NK-92 treated with Interleukin-12 subunit alpha and Interleukin-12 subunit beta, amount 100 ng/mL, for 24 hours (cell line): Measurements from ENCODE around the gene ZAR1L.
A peak's percentile ranks its signal among the peaks of the same experiment; 100 is the strongest.
"Not testable (repeated sequence)": the region's sequence is repeated elsewhere in the genome, so short reads cannot be mapped to it uniquely, and the experiment has no call there.

Experiments used
- DNase-seq: peaks from one replicate; lab custom pipeline; 2025; lab: John Stamatoyannopoulos, UW

The ZAR1L gene, protein sequence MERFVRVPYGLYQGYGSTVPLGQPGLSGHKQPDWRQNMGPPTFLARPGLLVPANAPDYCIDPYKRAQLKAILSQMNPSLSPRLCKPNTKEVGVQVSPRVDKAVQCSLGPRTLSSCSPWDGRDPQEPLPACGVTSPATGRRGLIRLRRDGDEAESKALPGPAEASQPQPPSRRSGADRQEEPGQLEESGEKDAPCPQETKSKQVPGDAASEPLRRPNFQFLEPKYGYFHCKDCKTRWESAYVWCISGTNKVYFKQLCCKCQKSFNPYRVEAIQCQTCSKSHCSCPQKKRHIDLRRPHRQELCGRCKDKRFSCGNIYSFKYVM

DNA sequence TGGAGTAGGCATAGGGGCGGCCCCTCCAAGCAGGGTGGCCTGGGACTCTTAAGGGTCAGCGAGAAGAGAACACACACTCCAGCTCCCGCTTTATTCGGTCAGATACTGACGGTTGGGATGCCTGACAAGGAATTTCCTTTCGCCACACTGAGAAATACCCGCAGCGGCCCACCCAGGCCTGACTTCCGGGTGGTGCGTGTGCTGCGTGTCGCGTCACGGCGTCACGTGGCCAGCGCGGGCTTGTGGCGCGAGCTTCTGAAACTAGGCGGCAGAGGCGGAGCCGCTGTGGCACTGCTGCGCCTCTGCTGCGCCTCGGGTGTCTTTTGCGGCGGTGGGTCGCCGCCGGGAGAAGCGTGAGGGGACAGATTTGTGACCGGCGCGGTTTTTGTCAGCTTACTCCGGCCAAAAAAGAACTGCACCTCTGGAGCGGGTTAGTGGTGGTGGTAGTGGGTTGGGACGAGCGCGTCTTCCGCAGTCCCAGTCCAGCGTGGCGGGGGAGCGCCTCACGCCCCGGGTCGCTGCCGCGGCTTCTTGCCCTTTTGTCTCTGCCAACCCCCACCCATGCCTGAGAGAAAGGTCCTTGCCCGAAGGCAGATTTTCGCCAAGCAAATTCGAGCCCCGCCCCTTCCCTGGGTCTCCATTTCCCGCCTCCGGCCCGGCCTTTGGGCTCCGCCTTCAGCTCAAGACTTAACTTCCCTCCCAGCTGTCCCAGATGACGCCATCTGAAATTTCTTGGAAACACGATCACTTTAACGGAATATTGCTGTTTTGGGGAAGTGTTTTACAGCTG, at the start of gene ZAR1L, which contains the start of gene BRCA2:
Gene ZAR1L (minus strand): TSS at position 126 of the 790 bp plus-strand sequence. CDS start 3,438 bp downstream, outside the sequence.
Gene BRCA2 (plus strand): TSS at position 271 of the 790 bp plus-strand sequence. CDS start 953 bp downstream, outside the sequence.
- peak; percentile 85 for DNase-seq

DNA sequence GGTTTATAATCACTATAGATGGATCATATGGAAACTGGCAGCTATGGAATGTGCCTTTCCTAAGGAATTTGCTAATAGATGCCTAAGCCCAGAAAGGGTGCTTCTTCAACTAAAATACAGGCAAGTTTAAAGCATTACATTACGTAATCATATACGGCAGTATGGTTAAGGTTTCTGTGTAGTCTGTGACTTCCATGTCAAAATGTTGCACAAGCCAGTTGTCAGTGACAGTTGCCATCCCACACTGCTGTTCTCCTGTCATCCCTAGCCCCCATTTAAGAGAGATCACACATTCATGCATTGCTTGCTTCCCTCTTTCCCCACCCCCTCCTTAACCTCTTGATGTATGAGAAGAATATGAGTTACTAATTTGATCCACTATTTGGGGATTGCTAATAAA, 47.4 kb upstream of the ZAR1L start:
- no peak for DNase-seq

DNA sequence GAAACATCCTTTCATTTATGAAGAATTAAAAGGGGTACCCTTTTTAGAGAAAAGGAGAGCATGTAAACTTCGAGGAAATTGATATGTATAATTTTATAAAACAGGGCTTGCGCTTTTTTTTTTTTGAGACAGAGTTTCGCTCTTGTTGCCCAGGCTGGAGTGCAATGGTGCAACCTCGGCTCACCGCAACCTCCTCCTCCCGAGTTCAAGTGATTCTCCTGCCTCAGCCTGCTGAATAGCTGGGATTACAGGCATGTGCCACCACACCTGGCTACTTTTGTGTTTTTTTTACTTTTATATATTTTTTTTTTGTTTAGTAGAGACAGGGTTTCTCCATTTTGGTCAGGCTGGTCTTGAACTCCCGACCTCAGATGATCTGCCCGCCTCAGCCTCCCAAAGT, 40.8 kb upstream of the ZAR1L start:
- DNase-seq: not testable (repeated sequence)

DNA sequence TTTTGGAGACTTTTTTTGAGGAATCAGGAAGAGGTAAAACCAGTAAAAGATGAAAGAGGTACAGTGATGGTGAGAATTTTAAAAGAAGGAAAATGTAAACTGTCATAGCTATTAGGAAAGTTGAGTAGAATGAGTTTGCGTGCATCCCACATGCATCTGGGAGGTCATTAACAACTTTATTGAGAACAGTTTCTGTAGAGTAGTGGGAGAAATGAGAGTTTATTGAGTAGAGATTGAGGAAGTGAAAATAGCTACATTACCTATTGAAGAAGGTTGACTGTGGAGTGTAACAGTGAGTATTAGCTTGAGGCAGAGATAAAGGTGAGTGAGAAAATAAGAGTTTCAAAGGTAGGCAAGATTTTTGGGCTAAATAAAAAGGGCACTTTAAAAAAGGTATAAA, 38.9 kb upstream of the ZAR1L start:
- DNase-seq: no peak

DNA sequence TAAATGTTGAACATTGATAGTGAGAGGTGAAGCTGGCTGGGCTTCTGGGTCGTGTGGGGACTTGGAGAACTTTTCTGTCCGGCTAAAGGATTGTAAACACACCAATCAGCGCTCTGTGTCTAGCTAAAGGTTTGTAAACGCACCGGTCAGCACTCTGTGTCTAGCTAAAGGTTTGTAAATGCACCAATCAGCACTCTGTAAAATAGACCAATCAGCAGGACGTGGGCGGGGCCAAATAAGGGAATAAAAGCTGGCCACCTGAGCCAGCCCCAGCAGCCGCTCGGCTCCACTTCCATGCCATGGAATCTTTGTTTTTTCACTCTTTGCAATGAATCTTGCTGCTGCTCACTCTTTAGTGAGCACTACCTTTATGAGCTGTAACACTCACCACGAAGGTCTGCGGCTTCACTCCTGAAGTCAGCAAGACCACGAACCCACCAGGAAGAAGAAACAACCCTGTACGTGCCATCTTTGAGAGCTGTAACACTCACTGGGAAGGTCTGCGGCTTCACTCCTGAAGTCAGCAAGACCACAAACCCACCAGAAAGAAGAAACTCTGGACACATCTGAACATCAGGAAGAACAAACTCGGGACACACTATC, 35.8 kb upstream of the ZAR1L start:
- DNase-seq: not testable (repeated sequence)

DNA sequence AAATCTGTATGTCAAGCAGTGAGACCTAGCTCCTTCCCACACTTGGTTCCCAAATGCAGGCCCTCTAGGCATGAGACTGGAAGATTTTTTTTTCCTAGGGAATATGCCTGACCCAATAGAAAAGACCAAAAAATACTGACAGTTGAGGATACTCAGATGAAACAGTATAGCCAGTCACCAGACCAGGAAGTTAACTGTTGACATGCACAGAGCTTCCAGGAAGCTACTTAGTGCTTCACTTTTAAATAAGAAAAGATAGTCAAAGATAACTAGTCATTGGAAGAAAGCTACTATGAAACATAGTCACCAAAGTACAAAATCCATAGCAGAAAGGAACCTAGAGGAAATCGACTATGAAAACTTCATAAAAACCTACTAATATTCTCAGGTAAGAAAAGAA, 32.5 kb upstream of the ZAR1L start:
- DNase-seq: no peak

DNA sequence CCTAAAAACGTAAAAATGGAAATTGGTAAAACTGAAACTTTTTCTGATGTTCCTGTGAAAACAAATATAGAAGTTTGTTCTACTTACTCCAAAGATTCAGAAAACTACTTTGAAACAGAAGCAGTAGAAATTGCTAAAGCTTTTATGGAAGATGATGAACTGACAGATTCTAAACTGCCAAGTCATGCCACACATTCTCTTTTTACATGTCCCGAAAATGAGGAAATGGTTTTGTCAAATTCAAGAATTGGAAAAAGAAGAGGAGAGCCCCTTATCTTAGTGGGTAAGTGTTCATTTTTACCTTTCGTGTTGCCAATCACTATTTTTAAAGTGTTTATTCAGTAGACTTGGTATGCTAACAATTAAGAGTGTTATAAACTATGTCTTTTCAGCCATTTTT, 25.8 kb upstream of the ZAR1L start:
- DNase-seq: no peak

DNA sequence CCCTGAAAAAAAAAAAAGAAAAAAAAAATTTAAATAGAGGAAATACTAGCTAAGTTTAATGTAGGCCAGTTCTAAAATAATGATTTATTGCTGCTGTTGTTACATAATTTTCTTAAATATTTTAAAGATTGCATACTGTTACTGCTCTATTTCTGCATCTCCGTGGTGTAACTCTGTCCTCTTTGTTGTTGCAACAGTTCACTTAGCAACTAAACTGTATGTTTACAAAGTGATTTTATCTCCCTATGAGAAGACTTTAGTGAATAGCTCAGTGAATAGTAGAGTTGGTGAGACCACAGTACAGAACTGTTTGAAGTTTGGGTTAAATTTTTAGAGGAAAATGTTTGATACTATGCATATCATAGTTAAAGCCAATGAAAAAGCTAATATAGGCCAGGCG, 19.5 kb upstream of the ZAR1L start:
- no peak for DNase-seq

DNA sequence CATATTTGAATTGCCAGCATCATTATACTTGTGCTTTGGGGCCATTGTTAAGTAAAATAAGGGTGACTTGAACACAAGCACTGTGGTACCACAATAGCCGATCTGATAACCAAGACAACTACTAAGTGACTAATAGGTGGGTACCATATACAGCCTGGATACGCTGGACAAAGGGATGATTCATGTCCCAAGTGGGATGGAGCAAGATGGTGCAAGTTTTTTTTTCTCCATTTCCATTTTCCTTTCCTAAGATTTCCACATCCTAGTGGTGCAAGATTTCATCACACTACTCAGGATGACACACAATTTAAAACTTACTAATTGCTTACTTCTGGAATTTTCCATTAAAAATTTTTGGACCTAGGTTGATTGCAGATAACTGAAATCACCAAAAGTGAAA, 15.3 kb upstream of the ZAR1L start:
- DNase-seq: no peak

DNA sequence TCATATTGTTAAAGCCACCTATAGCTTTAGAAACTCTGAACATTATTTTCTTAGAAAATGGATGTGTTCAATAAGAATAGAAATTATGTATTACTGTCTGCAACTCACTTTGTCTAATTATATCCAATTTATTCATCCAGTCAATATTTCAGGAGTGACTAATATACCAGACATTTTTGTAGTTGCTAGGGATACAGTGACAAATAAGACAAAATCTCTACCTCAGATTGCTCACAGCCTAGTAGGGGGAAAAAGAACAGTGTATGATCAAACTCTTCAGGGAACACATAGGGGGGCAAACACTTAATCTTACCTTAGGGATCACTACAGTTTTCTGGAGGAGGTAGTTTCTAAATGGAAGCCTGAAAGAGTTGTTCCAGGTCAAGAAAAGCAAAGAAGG, 8.7 kb upstream of the ZAR1L start:
- DNase-seq: no peak

DNA sequence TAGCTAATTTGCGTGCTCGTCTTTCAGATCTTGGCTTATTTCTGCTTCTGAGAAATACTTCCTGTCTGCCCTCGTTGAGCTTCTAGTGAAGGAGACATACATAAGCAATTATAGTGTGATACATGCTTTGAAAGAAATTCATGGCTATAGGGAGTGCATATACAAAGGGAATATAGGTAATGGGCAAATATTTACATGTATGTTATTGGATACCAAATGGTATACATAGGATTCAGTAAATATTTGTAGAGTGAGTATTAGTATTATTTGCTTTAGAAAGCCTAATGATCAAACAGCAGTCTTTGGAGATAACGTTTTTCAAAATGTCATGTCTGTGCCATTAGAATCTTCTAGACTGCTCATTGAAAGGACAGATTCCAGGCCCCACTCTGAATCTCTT, 5.4 kb upstream of the ZAR1L start:
- no peak for DNase-seq

DNA sequence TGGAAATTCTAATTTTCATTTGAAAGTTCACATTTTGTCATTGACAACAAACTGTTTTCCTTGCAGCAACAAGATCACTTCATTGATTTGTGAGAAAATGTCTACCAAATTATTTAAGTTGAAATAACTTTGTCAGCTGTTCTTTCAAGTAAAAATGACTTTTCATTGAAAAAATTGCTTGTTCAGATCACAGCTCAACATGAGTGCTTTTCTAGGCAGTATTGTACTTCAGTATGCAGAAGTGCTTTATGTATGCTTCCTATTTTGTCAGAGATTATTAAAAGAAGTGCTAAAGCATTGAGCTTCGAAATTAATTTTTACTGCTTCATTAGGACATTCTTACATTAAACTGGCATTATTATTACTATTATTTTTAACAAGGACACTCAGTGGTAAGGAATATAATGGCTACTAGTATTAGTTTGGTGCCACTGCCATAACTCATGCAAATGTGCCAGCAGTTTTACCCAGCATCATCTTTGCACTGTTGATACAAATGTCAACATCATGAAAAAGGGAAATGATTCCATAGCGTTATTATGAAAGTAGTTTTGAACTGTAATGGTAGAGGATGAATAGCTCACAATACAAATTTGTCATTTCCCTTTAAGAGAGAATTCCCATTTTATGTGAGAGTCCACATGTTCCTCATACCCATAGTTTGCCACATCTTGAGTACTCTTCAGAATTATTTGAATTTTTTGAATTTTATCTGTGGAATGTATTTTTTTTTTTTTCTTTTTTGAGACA, 2.7 kb upstream of the ZAR1L start:
- no peak for DNase-seq

DNA sequence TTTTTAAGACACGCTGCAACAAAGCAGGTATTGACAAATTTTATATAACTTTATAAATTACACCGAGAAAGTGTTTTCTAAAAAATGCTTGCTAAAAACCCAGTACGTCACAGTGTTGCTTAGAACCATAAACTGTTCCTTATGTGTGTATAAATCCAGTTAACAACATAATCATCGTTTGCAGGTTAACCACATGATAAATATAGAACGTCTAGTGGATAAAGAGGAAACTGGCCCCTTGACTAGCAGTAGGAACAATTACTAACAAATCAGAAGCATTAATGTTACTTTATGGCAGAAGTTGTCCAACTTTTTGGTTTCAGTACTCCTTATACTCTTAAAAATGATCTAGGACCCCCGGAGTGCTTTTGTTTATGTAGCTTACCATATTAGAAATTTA, 1.3 kb upstream of the ZAR1L start:
- no peak for DNase-seq

DNA sequence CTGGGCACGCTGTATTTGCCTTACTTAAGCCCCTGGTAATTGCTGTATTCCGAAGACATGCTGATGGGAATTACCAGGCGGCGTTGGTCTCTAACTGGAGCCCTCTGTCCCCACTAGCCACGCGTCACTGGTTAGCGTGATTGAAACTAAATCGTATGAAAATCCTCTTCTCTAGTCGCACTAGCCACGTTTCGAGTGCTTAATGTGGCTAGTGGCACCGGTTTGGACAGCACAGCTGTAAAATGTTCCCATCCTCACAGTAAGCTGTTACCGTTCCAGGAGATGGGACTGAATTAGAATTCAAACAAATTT, 821 bp upstream of the ZAR1L start:
- no peak for DNase-seq

DNA sequence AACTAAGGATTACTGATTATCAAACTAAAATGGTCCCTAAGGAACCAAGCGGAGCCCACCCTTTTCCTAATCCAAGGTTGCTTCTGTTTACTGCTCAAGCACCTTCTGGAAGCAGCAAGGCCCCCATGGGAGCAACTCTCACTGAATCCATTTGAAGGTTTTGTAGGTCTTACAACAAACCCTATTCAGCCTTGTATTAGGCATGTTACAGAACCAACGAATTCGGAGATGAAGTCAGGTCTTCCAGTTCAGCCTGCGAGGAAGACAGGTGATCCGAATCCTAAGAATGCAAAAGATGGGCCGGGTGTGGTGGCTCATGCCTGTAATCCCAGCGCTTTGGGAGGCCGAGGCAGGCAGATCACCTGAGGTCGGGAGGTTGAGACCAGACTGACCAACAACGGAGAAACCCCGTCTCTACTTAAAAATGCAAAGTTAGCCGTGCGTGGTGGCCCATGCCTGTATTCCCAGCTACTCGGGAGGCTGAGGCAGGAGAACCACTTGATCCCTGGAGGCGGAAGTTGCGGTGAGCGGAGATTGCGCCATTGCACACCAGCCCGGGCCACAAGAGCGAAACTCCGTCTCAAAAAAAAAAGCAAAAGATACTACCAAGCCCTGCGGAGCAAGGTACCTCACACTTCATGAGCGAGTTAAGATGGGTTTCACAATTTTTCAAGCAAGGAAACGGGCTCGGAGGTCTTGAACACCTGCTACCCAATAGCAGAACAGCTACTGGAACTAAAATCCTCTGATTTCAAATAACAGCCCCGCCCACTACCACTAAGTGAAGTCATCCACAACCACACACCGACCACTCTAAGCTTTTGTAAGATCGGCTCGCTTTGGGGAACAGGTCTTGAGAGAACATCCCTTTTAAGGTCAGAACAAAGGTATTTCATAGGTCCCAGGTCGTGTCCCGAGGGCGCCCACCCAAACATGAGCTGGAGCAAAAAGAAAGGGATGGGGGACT, 609 bp downstream of the ZAR1L start:
- DNase-seq: peak; percentile 73

DNA sequence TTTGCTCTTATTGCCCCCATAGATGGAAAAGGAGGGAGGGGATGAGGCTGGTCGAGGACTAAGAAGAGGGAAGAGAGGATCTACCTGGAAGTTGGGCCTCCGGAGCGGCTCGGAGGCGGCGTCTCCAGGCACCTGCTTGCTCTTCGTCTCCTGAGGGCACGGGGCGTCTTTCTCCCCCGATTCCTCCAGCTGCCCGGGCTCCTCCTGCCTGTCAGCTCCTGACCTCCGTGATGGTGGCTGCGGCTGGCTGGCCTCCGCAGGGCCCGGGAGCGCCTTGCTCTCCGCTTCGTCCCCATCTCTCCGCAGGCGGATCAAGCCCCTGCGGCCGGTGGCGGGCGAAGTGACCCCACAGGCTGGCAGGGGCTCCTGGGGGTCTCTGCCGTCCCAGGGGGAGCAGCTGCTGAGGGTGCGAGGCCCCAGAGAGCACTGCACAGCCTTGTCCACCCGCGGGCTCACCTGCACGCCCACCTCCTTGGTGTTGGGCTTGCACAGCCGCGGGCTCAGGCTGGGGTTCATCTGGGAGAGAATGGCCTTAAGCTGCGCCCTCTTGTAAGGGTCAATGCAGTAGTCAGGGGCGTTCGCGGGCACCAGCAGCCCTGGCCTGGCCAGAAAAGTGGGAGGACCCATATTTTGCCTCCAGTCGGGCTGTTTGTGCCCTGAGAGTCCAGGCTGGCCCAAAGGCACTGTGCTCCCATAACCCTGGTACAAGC, 3.8 kb downstream of the ZAR1L start:
- DNase-seq: no peak

DNA sequence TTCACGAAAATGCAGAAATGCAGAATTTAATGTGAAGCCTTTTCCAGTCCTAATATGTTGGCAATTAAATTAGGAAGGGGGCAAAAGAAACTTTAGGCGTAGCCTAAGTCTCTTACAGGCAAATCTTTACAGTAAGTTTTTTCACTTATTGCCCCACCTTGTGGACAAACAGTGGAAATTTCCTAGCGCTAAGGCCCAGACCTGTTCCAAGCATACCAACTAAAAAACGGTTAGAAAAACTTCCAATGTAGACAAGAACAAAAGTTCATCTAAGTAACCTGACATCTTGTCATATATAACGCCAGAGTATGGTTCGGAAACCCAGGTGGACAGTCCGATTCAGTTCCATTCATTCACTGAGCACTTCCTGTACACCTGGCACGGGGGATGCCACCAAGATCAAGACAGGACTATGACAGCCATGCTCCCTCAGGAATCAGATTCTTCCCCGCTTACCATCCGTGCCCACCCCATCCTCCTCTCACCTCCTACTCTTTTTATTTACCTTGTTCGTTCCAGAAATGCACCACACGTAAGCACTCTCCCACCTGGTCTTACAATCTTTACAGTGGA, 4.9 kb downstream of the ZAR1L start:
- no peak for DNase-seq

DNA sequence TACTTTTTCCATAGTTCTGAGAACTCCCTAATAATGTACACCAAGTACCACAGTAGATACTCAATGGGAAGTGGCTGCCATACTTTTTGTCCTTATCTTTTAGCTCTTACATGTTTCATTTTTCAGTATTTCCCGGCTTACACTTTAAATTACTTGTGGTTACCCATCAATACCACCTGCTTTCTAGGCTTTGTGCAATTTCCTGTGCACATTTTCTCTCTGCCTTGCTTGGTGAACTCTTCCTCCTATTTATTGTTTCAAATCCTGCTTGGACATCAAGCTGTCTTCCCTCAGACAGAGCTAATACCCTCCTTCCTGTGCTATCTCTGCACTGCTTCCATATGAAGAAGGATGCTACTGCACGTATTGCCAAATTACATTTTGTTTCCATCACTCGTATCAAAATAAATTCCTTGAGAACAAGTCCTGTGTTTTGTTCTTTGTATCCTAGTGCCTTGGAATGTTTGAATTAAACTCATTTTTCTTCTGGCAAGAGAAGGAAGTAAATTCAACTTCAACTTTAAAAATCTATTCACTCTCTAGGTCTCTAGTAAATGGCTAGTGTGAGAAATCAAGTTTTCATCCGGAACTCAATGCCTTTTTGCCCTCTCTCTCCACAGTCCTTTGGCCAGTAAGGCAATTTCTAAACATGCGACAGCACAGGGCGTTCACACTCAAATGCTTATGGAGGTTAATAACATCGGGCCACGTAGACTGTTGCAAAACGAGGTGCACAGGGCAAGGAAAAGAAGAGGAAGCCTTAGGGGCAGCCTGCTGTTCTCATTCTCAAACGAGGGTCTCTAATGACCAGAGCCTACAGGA, 5.6 kb downstream of the ZAR1L start:
- no peak for DNase-seq

DNA sequence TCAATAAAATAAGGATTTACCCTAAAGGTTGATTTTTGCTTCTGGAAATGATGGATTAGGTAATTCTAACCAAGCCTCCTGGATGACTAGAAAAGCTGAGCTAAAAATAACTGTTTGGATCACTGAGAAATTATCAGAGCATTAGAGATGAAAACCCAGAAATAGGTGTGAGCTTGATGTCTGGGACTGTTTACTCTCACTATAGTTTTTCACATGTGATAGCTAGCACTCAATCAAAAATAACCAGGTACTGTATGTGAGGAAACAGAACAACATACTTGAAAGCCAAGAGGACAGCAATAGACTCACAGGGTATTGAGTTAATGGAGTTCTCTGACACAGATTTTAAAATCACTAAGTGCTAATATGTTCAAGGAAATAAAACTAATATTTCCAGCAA, 9.5 kb downstream of the ZAR1L start:
- DNase-seq: no peak
